ENCODE data around the gene ZNF736. TPM values are rescaled to one million over a fixed set of nuclear protein-coding genes. Genes with fewer than 3 reads are reported as not detected.
"Not testable (repeated sequence)": the region's sequence is repeated elsewhere in the genome, so short reads cannot be mapped to it uniquely, and the experiment has no call there.

Gene ZNF736
- total RNA-seq, 1 donor from 2014 or later, result 71.6 TPM

GRCh38 chr7:64314566-64314965 is 805 bp downstream of the ZNF736 start:
- Mint-ChIP-seq H3K27ac (peak overlapping the region; percentile 99), H3K9me3 (no peaks in the 10 kb centered on the region), H3K27me3 (no peaks in the 10 kb centered on the region), H3K4me1 (peaks cover 42% of the 10 kb centered on the region), H3K36me3 (ENCODE audit: low read depth) (peaks cover 16% of the 10 kb centered on the region), H3K4me3 (peak overlapping the region; percentile 100)
- intact Hi-C loops (cut with micrococcal nuclease), result loop anchor here (1.0 to 2.0 kb wide), 3 partner anchors 9 to 388 kb away; partner anchors contain the start of gene ZNF107
- POLR2A ChIA-PET, result interaction anchor here (0.5 to 9.0 kb wide), 5 partner anchors 9 to 480 kb away, joined by 3 to 108 read pairs (median 5); partner anchors contain the start of genes ZNF107, ZNF138 and ZNF680
- no peak for TF ChIP-seq CTCF (IDR thresholded peaks at IDR 0.05)
- DNase-seq (no peak), ATAC-seq (ENCODE audit: low read depth) (no peak)
- CTCF ChIA-PET, result no interaction called here

GRCh38 chr7:64316031-64316742 is 2.4 kb downstream of the ZNF736 start:
- CTCF ChIA-PET; DNase-seq; H3K9me3 Mint-ChIP-seq; H3K27me3 Mint-ChIP-seq; intact Hi-C loops (cut with micrococcal nuclease); ATAC-seq (ENCODE audit: low read depth): not testable (repeated sequence)
- Mint-ChIP-seq H3K4me1 (peaks cover 58% of the 10 kb centered on the region), H3K4me3 (peak overlapping the region; percentile 100), H3K36me3 (ENCODE audit: low read depth) (peaks cover 16% of the 10 kb centered on the region), H3K27ac (peak overlapping the region; percentile 53)
- POLR2A ChIA-PET, result interaction anchor here (9.0 kb wide), 1 partner anchor 10 kb away, joined by 108 read pairs; no protein-coding TSS in a partner anchor

GRCh38 chr7:64320547-64321513 is 7.1 kb downstream of the ZNF736 start:
- intact Hi-C loops (cut with micrococcal nuclease), result loop anchor here (1.0 kb wide), 2 partner anchors 14 to 304 kb away; no protein-coding TSS in a partner anchor
- CTCF ChIA-PET, result interaction anchor here (0.8 to 1.7 kb wide), 5 partner anchors 14 to 309 kb away, joined by 3 to 5 read pairs (median 3); no protein-coding TSS in a partner anchor
- H3K4me1 Mint-ChIP-seq, result peaks cover 50% of the 10 kb centered on the region
- no peak for TF ChIP-seq CTCF (IDR thresholded peaks at IDR 0.05)
- H3K27ac Mint-ChIP-seq, result peak overlapping the region; percentile 83
- H3K9me3 Mint-ChIP-seq, result peaks cover 6% of the 10 kb centered on the region
- peak overlapping the region; percentile 28 for H3K4me3 Mint-ChIP-seq
- H3K36me3 Mint-ChIP-seq (ENCODE audit: low read depth), result peaks cover 36% of the 10 kb centered on the region
- POLR2A ChIA-PET, result interaction anchor here (1.1 to 9.0 kb wide), 5 partner anchors 8 to 395 kb away, joined by 3 to 108 read pairs (median 4); partner anchors contain the start of gene ZNF107
- no peak for DNase-seq
- peak; percentile 61 for ATAC-seq (ENCODE audit: low read depth)
- no peaks in the 10 kb centered on the region for H3K27me3 Mint-ChIP-seq

- Mint-ChIP-seq H3K4me1 (peaks cover 34% of the 10 kb centered on the region), H3K36me3 (ENCODE audit: low read depth) (peaks cover 60% of the 10 kb centered on the region), H3K9me3 (peaks cover 23% of the 10 kb centered on the region)
- H3K4me3 Mint-ChIP-seq; H3K27ac Mint-ChIP-seq; DNase-seq; CTCF ChIA-PET; intact Hi-C loops (cut with micrococcal nuclease); H3K27me3 Mint-ChIP-seq; ATAC-seq (ENCODE audit: low read depth); POLR2A ChIA-PET: not testable (repeated sequence)
Measured at GRCh38 chr7:64324166-64324565, 10.4 kb downstream of the ZNF736 start.

DNA sequence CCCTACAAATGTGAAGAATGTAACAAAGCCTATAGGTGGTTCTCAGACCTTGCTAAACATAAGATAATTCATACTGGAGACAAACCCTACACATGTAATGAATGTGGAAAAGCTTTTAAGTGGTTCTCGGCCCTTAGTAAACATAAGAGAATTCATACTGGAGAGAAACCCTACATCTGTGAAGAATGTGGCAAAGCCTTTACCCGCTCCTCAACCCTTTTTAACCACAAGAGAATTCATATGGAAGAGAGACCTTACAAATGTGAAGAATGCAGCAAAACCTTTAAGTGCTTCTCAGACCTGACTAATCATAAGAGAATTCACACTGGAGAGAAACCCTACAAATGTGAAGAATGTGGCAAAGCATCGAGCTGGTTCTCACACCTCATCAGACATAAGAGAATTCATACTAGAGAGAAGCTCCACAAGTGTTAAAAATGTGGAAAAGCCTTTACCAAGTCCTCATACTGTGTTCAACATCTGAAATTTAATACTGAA is 35.0 kb downstream of the ZNF736 start:
- intact Hi-C loops (cut with micrococcal nuclease), result not testable (repeated sequence)
- POLR2A ChIA-PET, result interaction anchor here (0.6 kb wide), 1 partner anchor 344 kb away, joined by 5 read pairs; no protein-coding TSS in a partner anchor

GRCh38 chr7:64359543-64359942 is 45.8 kb downstream of the ZNF736 start:
- Mint-ChIP-seq H3K4me3 (no peak overlapping the region), H3K27me3 (no peaks in the 10 kb centered on the region), H3K9me3 (peaks cover 43% of the 10 kb centered on the region), H3K27ac (no peak overlapping the region), H3K4me1 (no peaks in the 10 kb centered on the region), H3K36me3 (ENCODE audit: low read depth) (peaks cover 28% of the 10 kb centered on the region)
- POLR2A ChIA-PET, result no interaction called here
- CTCF ChIA-PET, result no interaction called here
- no peak for TF ChIP-seq CTCF (IDR thresholded peaks at IDR 0.05)
- ATAC-seq (ENCODE audit: low read depth), result no peak
- intact Hi-C loops (cut with micrococcal nuclease), result no loop called here
- no peak for DNase-seq

More for the DNA sequence above, 35.0 kb downstream of the ZNF736 start:
- H3K9me3 Mint-ChIP-seq, result peaks cover 48% of the 10 kb centered on the region
- CTCF ChIA-PET; H3K4me1 Mint-ChIP-seq; H3K4me3 Mint-ChIP-seq; H3K27me3 Mint-ChIP-seq; ATAC-seq (ENCODE audit: low read depth); DNase-seq; H3K27ac Mint-ChIP-seq: not testable (repeated sequence)
- H3K36me3 Mint-ChIP-seq (ENCODE audit: low read depth), result peaks cover 85% of the 10 kb centered on the region
